ENCODE results near the gene MYT1.

- no peak for TF ChIP-seq CTCF (IDR thresholded peaks at IDR 0.05)
- no peak for TF ChIP-seq POLR2A (IDR thresholded peaks at IDR 0.05)
Observed at GRCh38 chr20:64260239-64260638, 96.0 kb downstream of the MYT1 start.
